ENCODE results near the gene CCSER2.
"Not testable (repeated sequence)": the region's sequence is repeated elsewhere in the genome, so short reads cannot be mapped to it uniquely, and the experiment has no call there.

The CCSER2 gene

DNA sequence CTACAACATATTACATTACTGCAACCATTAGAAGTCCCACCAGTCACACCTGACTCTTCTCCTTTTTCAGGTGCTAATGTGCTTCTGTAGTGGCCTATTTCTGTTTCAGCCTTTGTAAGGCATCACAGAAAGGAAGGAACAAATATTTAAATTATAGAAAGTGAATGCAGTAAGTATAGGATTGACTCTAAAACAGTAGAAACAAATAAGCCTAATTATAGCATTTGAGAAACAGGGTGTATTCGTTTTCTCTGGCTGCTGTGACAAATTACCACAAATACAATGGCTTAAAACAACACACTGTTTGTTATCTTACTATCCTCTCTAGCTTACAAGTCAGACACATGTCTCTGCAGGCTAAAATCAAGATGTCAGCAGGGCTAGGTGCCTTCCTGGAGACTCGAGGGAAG lies 69.4 kb downstream of the CCSER2 start:
- no peak for DNase-seq

DNA sequence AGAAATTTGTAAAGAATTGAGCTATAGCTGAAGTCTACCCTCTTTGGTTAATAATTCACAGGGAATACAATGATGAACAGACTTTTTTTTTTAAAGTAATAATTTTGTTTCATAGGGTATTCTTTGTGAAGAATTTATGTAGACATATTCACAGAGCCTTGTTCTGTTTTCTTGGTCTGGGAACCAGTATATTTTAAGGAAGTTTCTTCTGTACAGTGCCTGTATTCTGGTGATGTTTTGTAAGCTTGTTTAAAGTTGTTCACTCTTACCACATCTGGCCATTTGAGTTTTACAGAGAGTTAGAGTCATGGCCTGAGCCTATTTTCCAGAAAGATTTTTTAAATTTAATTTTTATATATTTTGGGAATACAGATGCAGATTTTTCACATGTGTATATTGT lies 70.3 kb downstream of the CCSER2 start:
- no peak for DNase-seq

DNA sequence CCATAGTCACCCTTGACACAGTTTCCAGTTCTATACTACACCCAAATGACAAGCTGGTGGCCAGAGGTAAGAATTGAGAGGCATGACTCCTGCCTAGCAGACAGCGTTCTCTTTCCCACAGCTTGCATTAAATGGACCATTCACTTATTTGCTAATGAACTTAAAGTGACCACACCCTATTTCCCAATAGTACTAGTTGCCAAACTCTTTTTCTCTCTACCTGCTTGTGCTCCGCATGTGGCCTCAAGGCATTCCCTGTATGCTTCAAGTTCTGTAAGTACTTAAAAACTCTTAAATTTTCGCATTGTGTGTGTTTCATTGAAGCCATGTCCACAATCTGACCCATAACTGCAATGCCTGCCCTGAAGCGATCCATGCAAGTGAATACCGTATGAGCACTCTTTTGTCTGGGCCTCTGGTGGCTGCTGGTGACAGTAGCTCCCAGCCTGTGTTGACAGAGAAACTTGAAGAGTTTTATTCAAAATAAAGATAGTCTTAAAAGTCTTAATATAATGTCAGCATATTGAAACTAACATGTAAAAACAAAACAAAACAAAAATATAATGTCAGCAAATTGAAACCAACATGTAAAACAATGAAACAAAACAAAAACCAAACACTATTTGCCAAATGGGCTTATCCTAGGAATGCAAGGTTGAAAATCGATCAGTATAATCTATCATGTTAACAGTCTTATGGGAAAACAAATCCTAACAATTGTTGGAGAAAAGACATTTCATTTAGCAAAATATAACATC lies 73.6 kb downstream of the CCSER2 start:
- DNase-seq: no peak

DNA sequence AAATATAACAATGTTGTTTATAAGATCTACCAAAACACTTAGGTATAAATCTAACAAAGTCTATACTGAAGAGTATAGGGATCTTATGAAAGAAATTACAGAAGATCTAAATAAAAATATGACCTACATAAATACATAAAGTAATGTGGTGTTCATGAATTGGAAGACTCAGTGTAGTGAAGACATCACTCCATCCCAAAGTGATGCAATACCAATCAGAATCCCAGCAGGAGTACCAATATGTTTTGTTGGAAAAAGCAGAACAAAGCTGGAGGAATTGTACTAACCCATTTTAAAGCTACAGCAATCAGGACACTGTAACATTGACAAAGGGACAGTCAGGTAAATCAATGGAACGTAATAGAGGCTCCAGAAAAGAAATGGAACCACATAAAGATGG lies 76.4 kb downstream of the CCSER2 start:
- DNase-seq: no peak

DNA sequence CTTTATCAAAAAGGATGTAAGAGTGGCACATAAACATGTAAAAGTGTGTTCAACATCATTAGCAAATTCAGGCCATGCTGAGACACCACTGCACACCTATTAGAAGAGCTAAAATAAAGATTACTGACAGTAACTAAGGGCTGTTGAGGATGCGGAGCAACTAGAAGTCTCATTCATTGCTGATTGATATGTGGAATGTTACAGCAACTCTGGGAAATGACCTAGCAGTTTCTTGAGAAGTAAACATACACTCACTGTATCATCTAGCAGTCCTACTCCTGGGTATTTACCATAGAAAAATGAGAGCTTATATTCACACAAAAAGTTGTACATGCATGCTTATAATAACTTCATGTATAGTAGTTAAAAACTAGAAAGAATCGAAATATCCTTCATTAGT lies 77.3 kb downstream of the CCSER2 start:
- DNase-seq: no peak

DNA sequence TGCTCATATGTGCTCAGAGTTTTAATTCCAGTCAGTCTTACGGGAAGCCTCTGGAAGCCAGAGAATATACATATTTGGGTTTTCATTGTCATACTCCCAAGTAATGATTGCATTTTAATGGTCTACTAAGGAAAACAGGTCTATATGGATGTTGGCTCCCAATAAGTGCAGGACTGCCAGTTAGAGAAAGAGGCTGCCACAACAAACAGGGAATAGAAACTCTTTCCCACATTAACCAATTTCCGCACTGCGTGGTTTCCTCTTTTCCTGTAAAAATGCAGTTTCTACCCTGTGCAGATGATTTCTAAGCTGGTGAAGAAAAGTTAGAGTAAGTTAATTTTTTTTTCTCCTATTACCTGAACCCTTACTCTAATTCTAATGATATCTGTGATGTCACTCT lies 78.2 kb downstream of the CCSER2 start:
- no peak for DNase-seq

DNA sequence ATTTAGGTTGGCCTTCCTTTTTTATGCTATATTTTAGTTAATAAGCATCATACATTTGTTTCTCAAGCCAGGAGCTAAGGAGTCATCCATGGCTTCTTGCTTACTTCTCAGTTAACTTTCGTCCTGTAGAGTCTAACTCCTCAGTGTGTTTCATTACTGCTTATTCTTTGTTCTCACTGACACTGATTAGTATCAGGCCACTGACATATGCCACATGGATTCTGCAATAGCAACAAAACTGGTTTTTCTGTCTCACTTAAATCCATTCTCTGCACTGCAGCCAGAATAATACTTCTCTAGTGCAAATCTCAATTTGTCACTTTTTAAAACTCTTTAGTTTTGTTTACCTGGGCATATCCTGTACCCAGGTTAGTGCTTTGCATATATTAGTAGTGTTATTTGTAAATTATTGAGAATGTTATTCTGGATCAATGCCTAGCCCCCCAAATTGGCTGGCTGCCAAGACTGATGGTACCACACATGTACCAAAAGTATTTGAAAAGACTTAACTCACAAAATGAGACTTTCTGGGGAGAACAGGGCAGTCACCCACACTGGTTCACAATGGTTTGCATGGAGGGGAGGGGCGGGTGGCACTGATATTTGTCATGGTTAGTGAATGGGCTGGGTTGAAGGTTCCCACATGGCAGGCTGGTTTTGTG lies 79.1 kb downstream of the CCSER2 start:
- DNase-seq: no peak

DNA sequence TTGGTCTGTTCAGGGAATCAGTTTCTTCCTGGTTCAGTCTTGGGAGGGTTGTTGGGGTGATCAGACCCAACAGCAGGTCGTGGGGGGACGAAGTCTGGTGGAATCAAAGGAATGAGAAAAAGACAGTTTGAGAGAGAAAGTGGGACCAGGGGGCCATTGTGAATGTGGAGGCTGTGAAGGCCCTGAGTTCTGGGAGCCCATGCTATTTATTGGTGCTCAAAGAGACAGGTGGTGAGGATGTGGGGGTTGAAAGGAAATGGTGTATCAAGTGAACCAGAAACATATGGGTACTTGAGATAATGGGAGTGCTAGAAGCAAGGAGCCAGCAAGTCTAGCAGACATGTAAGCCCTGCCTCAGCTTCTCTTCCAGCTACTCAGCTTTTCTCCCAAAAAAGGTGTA lies 84.1 kb downstream of the CCSER2 start:
- DNase-seq: no peak

DNA sequence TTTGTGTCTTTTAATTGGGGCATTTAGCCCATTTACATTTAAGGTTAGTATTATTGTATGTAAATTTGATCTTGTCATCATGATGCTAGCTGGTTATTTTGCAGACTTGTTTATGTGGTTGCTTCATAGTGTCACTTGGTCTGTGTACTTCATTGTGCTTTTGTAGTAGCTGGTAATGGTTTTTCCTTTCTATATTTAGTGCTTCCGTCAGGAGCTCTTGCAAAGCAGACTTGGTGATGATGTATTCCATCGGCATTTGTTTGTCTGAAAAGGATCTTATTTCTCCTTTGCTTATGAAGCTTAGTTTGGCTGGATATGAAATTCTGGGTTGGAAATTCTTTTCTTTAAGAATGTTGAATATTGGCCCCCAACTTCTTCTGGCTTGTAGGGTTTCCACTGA lies 85.7 kb downstream of the CCSER2 start:
- DNase-seq: not testable (repeated sequence)

DNA sequence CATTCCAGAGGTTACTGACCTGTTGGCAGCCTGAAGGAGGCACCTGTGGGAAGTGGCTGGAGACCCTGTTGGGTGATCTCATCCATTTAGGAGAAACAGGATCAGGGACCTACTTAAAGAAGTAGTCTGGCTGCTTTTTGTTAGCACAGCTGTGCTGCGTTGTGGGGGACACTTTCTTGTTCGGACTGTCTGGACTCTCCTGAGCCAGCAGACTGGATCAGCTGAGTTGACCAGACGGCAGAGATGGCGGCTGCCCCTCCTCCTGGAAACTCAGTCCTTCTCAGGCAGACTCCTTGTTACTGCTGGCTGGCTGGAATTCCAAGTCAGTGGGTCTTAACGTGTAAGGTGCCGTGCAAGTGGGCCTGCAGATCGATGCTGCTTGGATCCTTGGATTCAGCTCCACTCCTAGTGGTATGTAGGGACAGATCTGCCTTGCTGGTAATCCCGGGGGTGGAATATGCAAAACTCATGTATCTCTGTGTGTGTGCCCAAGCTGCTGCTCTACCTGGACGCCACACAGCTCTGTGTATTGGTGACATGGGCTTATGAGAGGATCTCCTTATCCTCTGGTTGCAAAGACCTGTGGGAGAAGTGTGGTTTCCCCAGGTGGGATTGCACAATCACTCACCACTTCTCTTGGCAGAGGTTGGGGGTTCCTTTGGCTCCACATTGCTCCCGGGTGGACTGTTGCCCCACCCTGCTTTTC lies 87.3 kb downstream of the CCSER2 start:
- DNase-seq: no peak

DNA sequence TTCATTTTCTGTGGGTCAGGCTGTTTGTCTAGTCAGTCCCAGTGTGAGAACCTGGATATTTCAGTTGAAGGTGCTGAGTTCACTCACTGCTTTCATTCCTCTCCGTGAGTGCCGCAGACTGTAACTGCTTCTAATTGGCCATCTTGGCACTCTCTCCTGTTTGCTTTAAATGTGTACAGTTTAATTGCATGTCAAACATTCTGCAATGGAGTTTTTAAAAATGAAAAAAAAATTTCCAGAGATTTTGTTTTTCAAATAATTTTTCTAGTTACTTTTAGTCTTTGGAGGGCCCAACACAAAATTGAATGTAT lies 87.8 kb downstream of the CCSER2 start:
- DNase-seq: no peak

DNA sequence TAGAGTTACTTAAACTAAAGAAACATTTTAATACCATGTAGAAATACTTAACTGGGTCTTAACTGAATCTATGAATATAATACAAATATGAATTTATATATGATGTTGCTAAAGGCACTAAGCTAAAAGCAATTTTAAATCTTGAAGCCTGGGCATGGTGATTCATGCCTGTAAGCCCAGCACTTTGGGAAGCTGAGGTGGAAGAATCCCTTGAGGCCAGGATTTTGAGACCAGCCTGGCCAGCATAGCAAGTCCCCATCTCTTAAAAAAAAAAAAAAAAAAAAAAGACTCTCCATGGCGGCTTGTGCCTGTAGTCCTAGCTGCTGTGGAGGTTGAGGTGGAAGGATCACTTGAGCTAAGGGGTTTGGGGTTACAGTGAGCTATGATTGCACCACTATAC lies 95.3 kb downstream of the CCSER2 start:
- no peak for DNase-seq

DNA sequence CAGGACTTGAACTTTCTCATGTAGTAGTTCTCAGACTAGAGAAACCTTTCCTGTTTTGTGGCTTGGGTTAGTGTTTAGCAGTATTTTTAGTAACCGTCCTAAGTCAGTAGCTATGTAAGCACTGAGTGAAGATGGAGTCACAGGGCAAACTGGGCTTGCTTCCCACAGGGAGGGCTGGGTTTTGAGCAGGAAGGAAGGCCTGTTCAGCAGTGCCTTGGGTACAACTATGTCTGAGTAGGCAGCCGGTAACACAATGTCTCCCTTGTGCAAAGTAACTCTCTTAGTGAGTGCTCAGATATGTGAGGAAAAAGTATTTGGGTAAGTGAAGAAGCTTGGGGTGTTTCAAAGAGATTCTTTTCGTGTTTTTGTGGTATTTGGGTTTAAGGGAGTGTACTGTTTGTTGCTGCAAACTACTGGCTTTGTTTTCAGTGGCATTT lies 96.4 kb downstream of the CCSER2 start:
- no peak for DNase-seq

DNA sequence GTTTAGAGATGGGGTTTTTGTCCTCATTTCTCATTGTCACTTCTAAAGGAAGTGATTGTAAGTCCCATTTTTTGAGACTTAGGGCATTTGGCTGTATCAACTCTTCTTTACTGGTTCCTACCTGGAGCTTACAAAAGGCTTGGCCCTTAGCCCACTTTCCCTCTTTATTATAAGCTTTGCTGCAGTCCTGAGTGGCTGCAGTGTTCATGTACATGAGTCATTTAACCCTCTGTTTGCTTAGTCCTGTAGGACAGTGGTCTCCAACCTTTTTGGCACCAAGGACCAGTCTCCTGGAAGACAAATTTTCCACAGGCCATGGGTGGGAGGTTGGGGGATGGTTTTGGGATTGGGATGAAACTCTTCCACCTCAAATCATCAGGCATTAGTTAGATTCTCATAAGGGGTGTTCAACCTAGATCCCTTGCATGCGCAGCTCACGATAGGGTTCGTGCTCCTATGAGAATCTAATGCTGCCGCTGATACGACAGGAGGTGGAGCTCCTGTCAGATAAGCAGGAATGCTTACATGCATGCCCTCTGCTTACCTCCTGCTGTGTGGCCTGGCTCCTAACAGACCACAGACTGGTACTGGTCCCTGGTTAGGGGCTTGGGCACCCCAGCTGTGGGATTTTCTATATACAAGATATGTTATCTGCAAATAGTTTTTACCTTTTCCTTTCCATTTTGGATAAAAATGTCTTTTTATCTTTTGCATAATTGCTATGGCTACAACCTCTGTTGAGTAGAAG lies 99.7 kb downstream of the CCSER2 start:
- no peak for DNase-seq

DNA sequence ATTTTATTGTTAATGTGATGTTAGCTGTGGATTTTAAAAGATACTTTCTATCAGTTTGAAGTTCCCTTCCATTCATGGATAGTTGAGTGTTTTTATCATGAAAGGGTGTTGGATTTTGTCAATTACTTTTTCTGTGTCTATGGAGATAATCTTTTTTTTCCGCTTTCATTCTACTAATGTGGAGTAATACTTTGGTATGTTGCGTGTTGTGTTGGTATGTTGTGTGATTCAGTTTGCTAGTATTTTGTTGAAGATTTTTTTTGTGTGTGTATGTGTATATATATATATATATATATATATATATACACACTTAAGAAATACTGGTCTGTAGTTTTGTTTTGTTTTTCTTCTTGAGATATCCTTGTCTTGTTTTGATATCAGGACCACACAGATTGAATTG lies 100.3 kb downstream of the CCSER2 start:
- no peak for DNase-seq

DNA sequence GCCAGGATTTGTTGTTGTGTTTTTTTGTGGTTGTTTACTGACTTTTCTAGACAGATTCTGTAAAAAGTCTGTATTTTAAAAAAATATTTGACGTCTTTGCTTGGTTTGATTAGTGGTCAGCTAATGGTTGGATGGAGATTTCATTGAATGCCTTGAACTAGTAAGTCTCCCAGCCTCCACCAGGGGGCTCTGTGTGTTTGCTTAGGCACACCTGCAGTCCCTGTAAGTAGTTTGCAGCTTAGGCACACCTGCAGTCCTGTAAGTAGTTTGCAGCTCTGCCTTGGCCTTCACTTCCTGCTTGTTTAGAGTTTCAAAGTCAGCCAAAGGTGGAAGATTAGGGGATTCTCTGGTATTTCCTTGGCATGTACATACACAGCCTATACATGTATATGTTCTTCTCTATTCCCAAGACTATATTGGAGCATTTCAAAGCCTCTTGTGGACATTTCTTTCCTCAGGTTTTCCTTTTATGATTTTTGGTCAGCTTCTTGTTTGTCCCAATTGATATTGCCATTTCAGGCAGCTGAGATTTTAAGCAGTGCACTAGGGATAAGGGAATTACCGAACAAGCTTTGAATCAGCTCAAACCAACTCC lies 101.6 kb downstream of the CCSER2 start:
- DNase-seq: no peak

DNA sequence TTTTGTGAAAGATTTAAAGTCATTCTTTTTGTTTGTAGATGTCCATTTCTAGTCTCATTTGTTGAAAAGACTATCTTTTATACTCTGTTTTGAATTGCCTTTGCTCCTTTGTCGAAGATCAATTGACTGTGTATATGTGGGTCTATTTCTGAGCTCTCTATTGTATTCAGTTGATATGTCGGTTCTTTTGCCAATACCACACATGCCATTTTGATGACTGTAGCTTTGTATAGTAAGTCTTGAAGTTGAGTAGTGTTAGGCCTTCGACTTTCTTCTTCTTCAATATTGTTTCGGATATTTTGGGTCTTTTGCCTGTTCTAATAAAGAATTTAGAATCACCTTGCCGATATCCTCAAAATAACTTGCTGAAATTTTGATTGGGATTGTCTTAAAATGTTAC lies 104.5 kb downstream of the CCSER2 start:
- DNase-seq: no peak

DNA sequence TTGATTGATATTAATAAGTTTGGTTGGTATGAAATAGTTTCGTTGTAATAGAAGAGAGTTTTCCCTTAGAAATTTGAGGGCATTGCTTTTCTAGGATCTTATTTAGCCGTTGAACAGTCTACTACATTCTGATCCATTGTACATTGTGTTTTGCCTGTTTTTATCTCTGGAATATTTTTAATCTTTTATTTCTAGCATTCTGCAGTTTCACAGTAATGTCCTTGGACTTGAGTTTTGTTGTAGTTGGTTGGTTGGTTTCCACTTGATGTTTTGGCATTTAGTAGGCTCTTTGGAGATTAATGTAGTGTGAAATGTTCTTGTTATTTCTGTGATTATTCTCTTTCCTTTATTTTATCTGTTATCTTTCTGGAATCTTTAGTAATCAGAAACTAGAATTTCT lies 112.4 kb downstream of the CCSER2 start:
- no peak for DNase-seq

DNA sequence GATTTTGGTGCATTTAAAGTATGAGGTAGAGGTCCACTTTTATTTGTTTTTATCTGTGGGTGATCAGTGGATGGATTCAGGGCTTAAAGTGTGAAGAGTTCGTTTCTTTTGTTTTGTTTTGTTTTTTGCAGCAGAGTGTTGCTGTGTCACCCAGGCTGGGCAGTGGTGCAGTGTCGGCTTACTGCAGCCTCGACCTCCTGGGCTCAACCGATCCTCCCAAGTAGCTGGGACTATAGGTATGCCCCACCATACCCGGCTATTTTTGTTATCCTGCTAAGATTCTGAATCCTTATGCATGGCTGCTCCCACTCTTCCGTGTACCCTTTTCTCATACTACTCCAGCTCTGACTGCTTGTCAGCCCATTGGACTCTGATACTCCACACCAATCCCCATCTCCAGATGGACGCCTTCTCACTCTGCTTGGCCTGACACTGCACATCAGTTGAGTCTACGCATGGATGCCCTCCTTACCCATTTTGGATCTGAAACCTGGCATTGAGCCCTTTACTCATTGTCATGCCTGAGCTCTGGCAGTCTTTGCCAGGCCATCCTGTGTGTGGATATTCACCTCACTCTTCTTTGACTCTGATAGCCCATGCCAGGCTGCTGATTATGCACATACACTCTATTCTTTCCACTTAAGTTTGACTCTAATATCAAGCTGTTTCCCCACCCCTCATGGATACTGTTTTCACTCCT lies 119.5 kb downstream of the CCSER2 start:
- DNase-seq: peak; percentile 93 to 94

DNA sequence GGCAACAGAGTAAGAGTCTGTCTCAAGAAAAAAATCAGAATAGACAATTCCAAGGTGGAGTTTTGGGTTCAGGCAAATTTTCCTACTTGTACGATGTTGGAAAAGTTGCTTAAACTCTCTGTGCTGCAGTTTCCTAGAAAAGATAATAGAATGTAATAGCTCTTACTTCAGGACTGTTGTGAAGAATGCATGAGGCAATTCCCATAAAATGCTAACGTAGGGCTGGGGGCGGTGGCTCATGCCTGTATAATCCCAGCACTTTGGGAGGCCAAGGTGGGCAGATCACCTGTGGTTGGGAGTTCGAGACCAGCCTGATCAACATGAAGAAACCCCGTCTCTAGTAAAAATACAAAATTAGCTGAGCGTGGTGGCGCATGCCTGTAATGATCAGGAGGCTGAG lies 121.0 kb downstream of the CCSER2 start:
- DNase-seq: not testable (repeated sequence)

DNA sequence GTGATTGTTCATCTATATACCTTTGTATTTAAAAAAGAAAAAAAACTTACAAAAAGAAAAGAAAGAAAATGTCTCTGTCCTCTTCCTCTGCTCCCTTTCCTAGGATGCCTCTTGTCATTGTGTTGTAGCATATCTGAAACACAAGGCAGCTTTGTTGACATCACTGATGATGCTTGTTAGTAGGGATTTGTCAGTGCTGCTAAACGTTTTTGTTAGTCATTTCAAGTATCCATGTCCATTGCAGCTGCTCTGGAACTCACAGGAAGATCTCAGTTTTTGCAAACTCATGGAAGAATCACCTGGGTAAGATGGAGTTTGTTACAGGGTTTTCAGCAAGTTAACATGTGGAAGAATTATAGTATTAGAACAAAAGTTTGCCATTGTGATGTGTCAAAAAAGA lies 123.6 kb downstream of the CCSER2 start:
- DNase-seq: no peak

DNA sequence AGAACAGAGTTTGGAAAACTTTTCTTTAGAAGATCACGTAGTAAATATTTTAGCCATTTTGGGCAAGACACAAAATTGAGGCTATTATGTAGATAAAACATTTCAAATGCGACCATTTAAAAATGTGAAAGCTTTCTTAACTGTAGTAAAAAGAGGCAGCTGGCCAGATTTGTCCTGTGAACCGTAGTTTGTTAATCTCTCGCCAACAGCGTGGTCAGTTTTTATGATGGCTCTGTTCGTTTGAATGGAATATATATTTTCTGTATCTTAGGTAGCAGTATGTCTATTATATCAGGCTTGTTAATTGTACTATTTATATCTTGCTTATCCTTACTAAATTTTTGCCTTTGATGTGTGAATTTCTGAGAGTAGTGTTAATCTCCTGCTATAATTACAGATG lies 124.9 kb downstream of the CCSER2 start:
- DNase-seq: no peak

DNA sequence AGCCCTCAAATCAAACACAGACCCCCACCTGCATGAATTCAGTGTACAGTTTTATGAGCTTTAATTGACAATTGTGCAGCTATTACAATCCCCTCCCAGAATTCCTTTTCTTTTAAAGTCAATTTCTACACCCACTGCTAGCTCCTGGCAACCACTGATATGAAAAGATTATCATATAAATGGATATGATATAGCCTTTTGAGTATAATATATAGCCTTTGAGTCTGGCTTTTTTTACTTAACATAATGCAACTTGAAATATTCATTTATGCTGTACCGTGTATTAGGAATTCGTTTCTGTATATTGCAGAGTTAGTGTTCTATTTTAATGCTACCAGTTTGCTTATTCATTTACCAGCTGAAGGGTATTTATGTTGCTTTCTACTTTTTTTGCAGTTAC lies 127.7 kb downstream of the CCSER2 start:
- no peak for DNase-seq

Data from cerebellar nuclear complex (tissue), 1 donor.